Measurements from ENCODE around the gene TSNAX.
A peak's percentile ranks its signal among the peaks of the same experiment; 100 is the strongest.

TSNAX gene

DNA sequence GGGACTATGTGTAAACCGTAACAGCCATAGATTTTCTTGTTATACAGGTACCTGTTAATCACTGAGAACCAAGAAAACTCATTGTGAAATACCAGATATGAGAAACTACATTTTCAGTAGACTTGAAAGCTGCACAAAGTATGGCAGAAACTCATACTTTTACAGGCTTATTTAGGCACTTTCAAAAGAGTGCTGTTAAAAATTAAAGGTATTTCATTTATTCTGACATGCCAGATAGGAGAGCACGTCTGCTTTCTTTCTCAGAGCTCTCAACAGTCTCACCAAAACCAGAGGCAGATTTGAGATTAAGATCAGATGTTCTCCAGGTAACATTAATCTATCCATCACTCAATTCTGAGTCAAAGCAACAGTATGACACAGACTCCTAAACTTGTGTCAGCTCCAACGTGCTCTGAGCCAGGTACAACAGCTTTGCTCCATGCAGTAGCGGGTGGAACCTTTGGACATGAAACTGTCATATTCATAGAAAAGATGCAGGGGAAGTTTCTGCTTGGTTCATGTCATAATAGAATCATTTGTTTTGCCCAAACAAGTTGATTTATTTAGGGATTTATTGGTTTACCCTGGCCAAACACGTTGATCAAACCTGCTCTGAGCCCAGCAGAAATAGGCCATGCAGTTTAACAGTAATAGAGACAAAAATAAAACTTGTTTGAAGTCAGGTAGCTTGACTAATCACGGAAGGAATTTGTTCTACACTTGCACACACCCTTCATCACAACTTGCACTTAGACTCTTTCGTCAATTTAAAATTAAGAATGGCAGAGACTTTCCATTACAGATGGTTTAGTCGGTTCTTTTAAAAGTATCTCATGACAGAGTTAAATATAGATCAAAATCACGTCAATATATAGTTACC is 20.8 kb upstream of the TSNAX start:
- DNase-seq (ENCODE audit: low read depth) = no peak
- no peak for TF ChIP-seq CTCF (IDR thresholded peaks at IDR 0.05; ENCODE audit: low read depth, low read length, missing control alignments)
- in situ Hi-C loops (cut with HindIII; ENCODE audit: low sequenced_read_pairs) = no loop called here
- no peak overlapping the region for H3K4me3 ChIP-seq (ENCODE audit: low read depth, low read length)

DNA sequence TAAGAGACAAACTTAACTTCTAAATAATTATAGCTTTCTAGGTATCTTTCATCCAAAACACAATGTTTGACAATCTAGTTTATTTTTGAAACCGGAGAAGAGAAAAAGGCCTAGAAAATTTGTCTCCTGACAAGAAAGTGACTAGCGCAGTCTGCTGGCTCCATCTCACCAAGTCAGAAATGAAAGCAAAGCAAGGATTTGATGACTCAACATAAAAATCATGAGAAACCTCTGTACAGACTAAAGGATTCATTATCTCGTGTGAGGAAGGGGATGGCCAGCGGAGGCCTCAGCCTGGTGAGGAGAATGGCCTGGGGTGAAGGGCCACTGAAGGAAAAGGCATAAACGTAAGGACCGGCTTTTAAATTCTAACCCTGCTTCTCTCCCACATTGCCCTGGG is 20.0 kb upstream of the TSNAX start:
- in situ Hi-C loops (cut with HindIII; ENCODE audit: low sequenced_read_pairs) = no loop called here
- DNase-seq (ENCODE audit: low read depth) = no peak
- no peak for TF ChIP-seq CTCF (IDR thresholded peaks at IDR 0.05; ENCODE audit: low read depth, low read length, missing control alignments)
- H3K4me3 ChIP-seq (ENCODE audit: low read depth, low read length) = no peak overlapping the region

GRCh38 chr1:231508941-231509340 is 19.5 kb upstream of the TSNAX start:
- no peak overlapping the region for H3K4me3 ChIP-seq (ENCODE audit: low read depth, low read length)
- TF ChIP-seq CTCF (IDR thresholded peaks at IDR 0.05; ENCODE audit: low read depth, low read length, missing control alignments) = no peak
- in situ Hi-C loops (cut with HindIII; ENCODE audit: low sequenced_read_pairs) = no loop called here
- DNase-seq (ENCODE audit: low read depth) = no peak

DNA sequence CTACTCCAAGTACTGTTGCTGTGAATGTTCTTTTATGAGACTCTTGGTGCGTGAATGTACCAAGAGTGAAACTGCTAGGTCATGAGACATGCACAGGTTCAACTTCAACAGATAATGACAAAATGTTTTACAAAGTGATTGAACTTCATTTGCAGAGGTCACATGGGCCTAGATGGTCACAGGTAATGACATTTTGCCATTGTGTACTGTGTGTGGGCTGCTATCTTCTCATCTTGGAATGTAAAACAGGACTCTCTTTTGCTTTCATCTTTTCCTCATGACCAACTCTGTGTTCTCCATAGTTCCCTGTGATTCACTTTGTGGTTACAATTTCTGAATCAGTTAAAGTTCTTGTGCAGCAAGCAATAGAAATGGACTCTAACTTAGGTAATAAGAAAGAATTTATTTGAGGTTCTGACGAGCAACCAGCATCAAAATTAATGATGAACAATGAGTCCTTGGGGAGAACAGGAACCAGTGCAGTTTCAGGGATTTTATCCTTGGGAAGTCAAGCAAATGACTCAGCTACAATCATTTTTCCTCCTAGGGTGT is 16.2 kb upstream of the TSNAX start:
- TF ChIP-seq CTCF (IDR thresholded peaks at IDR 0.05; ENCODE audit: low read depth, low read length, missing control alignments) = no peak
- H3K4me3 ChIP-seq (ENCODE audit: low read depth, low read length) = no peak overlapping the region
- in situ Hi-C loops (cut with HindIII; ENCODE audit: low sequenced_read_pairs) = no loop called here
- peak; percentile 24 for DNase-seq (ENCODE audit: low read depth)

- H3K4me3 ChIP-seq (ENCODE audit: low read depth, low read length) = no peak overlapping the region
- no peak for DNase-seq (ENCODE audit: low read depth)
- no peak for TF ChIP-seq CTCF (IDR thresholded peaks at IDR 0.05; ENCODE audit: low read depth, low read length, missing control alignments)
- in situ Hi-C loops (cut with HindIII; ENCODE audit: low sequenced_read_pairs) = no loop called here
These were observed 12.7 kb upstream of the TSNAX start for GRCh38 chr1:231515748-231516147.

DNA sequence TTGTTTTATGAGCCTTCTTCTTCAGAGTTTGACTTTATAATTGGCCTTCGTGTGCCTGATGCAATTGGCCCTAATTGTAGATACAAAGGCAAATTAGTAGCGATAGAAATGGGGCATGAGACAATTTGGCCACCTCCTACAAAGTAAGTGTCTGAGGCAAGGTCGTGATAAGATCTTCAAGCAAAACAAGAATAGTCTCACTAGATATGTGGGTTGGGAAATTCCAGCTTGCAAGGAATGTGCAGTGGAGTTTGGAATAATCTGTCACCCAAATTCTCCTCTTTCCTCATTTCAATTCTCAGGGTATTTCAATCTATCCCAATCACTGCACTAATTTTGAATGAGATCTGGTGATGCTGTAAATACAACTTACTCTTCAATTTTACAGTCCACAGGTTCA is 11.4 kb upstream of the TSNAX start:
- in situ Hi-C loops (cut with HindIII; ENCODE audit: low sequenced_read_pairs) = no loop called here
- no peak overlapping the region for H3K4me3 ChIP-seq (ENCODE audit: low read depth, low read length)
- no peak for DNase-seq (ENCODE audit: low read depth)
- no peak for TF ChIP-seq CTCF (IDR thresholded peaks at IDR 0.05; ENCODE audit: low read depth, low read length, missing control alignments)
